T-helper 1 cell (primary cell): ENCODE measurements around the gene ZC2HC1B.

Source experiments
- DNase-seq, 5 donors: peaks; one replicate each; pipeline ENCODE4 v3.0.0-alpha.2; 2012 to 2020

The ZC2HC1B gene

DNA sequence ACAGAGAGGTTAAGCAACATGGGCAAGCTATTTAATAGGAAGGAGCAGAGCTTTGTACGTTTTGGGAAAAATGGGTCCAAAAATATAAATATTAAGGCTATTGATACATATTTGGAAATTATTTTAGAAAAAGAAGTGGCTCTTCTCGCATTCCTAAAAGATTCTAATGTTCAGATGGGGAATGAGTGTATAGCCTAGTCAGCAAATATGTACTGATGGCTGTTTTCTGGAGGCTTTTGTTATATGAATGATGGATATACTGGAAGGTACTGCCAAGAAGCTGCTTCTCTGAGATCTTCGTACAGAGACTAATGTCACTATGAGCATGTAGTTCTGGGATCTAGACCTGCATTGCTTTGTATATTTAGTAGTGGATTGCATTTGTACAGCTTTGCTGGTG lies 72.1 kb downstream of the ZC2HC1B start:
- no peak for DNase-seq

DNA sequence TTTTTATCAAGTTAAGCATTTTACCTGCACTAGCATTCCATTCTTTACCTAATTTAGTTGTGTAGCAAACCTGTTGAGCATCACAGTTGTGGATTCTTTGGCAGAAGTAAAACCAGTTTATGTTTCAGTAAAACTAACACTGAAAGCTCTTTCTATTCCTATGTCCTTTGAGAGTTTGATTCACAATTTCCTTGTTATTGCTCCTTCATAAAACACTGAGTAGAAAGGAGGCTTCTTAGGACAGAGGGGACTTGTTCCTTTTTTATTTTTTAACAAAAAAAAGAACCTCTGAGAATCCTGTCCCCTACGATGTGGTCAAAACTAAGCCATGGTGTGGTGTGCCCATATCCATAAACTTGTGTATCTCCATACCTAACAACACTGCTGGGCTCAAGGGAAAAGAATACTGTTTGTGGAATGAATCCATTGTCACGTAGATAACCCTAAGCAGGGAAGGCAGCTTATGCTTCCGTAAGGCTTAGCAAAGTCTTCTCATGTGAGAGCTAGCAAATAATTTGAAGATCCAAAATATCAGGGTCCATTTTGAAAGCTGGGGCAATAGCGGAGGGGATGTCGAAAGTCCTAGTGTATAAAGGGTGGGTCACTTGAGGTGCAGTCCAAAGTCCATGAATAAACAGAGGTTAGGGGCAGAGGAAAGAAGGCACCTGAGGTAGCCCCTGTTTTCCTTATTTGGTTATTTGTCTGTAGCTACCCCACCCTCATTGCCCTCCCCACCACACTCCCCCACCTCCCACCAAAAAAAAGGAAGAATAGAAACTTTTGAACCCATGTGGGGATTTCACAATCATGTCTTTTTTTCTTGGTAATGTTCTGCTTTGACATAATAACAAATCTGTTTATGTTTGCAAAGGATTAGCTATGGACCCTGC lies 72.7 kb downstream of the ZC2HC1B start:
- DNase-seq: no peak

DNA sequence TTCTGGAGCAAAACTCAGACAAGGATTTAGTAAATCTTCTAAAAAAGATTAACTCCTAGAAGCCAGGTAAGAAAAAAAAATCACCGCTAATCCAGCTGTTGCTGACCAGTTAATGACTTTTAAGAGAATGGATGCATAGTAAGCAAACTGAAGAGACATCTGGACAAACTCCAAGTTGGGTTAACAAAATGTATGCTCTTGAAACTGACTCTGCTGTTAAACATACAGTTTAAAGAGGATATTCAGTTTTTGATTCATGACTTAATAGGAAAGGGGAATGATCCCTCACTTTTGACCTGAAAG lies 73.3 kb downstream of the ZC2HC1B start:
- no peak for DNase-seq

DNA sequence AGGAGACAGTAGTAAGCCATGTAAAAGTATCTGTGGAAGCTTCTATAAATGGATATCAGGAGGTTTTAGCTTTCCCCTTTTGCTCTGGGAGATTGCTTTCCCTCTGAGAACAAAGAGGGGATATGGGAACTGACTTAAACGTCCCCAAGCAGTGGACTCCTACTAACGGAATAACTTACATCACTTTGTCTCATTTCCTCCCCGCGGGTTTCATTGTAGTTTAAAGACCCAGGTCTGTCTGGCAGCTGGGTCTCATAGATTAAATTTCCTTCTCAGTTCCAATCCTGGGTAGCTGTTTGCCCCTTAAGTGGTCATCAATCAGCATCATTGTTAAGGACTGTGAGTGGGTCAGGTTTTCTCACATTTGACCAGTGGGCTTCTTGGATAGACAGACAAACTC lies 75.1 kb downstream of the ZC2HC1B start:
- DNase-seq: no peak

DNA sequence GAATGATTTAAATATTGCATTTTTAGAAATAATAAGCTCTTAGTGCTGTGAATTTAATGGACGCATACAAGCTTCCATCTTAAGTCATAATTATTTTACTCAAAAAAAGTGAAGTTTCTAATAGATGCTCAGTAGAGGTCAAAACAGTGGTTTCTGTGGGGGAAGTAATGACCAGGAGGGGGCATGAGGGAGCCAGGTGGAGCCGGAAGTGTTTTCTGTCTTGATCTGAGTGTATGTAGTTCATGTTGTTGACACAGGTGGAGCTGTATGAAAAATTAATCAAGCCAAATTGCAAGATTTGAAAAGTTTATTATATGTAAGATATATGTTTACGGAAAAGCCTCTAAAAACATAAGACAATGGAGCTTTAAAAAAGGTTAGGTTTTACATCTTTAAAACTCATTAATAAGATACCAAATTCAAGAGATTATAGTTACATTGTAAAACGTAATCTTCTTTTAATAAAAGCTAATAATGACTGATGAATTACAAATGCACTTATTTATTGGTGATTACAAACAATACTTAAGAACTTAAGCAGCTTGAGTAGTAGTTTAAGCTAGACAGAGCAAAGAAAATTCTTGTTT lies 75.8 kb downstream of the ZC2HC1B start:
- DNase-seq: peak in 4 of 5 donors; percentile 17 to 58 (median 37)

DNA sequence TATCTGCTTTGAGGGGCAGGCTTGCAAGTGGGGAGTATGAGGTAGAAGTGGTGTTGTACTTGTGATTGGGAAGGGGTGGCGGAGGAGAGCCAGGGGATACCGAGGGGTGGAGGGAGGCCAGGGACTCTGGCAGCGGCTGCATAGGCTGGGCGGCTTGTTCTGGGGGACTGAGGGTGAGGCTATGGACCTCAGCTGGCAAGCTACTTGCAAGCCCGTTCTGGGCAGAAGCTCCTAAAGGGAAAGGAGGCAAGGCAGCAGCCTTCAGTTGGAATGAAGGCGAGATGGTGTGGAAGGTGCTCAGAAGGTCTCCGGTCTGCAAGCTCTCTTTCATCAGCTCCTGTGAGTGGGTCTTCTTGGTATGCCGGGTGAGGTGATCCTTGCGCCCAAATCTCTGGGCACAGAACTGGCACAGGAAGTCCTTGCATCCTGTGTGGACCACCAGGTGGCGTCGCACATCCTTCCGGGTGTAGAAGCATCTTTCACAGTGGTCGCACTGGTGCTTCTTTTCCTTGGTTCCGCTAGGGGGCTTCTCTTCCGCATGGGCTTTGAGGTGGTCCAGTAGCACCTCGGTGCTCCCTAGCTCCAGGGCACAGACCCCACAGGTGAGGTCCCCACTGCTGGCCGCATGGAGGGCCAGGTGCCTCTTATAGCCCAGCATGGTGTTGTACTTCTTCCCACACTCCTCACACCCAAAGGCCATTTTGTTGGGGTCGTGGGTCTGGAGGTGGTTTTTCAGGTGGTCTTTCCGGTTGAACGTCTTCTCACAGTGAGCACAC lies 77.8 kb downstream of the ZC2HC1B start:
- DNase-seq: peak in 4 of 5 donors; percentile 23 to 40 (median 34)

DNA sequence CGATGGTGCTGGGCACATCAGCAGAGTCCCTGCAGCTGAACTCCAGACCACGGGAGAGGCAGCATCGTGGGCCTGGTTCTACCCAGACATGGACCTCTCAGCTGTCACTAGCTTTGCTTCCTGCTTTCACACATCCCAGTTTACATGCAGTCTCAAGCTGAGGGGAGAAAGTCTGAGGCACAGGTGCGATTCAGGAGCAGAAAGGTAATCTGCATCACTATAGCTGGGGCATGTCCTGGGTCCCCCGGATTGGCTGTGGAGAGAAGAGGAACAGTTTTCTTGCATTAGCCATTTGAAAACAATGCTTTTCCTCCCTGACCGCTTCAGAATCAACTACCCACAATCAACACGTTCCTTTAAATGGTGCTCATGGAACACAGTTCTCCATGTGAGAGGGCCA lies 83.9 kb downstream of the ZC2HC1B start:
- no peak for DNase-seq

DNA sequence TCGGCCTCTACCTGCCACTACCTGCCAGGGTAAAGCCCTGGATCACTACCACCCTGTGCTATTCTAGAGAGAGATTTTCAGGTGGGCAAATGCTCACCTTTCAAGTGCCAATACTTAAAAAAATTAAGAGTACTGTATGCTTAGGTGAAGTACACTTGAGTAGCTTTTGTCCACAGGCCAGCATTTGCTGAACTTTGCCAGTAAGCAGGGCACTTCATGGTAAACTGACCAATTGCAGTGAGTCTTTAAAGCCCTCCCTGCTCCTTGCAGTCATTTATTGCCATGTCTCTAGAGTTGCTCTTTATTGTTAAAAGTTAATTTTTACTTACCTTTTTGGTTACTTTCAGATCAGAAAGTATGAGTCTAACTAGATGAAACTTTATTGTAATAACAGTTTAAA lies 85.3 kb downstream of the ZC2HC1B start:
- no peak for DNase-seq

DNA sequence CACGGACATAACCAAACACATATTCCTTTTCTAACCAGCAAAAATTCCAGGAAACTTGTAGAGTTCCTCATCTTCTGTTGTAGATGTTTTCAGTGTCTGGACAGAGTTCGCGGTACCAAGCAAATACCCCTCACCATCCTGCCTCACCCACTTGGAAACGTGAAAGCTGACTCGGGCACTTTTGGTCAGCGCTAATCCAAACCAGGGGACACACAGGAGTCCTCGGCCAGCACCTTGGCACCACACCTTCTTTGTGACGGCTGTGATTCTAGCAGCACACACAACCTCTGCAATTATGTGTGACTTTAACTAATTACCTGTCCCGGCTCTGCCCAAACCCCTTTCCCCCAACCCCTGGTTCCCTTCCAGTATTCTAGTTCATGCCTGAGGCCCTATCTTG lies 85.7 kb downstream of the ZC2HC1B start:
- no peak for DNase-seq

DNA sequence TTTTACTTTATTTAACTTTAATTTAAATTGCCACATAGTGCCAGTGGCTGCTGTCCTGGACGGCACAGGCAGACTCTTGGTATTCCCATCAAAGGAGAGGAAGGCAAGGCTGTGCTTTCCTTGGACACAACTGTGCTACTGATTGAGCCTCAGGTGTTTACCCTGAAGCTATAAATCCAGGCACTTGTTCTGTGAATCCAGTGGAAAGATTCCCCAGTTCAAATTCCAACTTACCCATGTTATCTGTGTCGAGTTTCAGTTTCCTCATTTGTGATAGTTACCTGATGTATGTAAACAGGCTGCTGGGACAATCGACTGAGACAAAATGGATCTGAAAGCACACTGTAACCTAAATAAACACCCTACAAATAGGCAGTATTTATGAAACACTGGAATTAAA lies 86.6 kb downstream of the ZC2HC1B start:
- DNase-seq: no peak

DNA sequence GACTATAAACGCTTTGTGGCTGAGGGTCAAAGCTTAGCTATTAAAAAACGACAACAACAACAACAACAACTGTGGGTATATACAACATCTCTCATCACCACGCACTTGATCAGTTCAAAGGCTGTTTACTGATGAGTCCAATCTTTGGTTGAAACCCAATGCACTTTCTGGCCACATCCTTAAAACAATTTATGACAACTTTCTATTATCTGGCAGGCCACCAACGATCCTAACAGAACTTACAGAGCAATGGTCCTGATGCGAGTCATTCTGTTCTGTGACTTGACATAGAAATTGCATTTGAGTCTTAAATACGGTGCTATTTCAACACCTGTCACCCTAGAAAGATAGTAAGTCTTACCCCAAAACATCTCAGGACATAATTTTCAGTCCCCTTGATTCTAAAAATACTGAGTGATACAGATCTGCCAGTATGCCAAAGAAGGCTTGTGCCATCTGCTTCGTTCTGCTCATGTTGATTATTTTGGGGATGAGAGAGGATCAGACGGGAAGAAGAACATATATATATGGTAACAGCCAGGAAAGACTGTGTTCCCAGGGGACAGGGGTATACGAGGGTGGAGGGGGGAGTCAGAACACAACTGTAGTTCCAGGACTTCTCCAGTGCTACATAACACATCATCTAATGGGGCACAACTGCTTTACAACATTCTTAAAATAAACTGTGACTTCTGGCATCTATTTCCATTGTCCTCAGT lies 87.9 kb downstream of the ZC2HC1B start:
- DNase-seq: no peak

DNA sequence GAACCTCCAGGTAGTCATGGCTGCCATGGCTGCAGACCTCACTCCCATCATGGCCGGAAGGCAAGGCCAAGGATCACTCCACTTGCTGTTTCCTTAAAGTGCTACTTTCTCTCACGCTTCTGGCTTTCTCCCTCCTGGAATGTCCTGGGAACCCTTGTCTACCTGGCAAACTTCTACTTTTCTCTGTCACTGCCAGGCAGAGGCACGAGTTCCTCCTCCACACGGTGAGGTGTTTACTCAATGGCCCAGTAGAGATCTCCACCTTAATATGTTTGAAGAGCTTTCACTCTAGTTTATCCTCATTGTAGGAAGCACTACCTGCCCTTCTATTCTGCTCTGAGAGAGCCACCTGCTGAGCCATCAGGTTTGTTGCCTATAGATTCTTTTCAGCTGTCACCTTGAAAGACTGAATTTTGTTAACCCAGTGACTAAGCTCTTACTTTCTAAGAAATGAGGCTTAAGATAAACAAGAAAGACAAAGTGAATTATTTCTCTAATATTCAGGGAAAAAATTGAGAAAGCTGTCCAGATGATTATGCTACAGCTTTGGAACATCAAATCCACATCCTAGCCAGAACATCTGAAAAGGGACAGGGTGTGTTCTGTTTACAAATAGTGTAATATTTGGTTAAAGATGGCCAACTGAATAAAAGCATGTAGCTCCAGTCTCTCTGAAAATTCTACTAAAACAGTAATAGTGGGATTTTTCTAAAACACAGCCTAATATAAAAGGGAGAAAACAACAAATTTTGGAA lies 88.8 kb downstream of the ZC2HC1B start:
- DNase-seq: no peak

DNA sequence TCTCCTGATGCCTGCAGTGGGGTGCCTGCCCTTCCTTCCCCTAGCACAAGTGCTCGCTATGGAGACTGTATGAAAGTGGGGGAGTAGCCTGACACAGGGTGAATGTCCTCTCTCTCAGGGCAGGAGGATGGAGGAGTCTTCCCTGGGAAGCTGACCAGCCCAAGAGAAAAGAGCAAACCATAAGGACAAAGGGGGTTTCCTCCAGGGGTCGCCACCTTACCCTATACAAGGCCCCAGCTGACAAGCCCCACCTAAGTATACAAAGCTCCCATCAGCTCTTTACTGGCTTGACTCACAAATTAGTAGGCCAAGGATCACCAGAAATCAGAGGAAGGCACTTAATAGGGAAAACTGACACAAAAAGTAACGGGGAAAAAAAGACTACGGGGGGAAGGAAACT lies 89.6 kb downstream of the ZC2HC1B start:
- no peak for DNase-seq

DNA sequence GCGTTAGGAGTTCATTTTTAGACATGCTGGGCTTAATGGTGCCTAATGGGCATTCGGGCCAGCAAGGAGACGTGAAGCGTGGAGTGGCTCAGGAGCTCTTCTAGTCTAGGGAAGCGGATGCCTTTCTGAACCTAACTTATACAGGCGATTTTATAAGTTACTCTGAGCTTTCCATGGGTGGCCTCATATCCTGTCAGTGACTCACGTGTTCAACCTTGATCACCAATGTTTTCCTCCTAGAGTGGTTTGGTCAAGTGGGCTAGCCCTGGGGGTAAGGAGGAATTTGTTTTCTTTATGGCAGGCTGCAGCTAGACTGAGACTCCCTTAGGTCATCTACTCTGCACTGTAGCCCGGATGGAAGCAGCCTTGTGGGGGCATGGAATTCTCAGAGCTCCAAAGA lies 91.7 kb downstream of the ZC2HC1B start:
- DNase-seq: no peak

DNA sequence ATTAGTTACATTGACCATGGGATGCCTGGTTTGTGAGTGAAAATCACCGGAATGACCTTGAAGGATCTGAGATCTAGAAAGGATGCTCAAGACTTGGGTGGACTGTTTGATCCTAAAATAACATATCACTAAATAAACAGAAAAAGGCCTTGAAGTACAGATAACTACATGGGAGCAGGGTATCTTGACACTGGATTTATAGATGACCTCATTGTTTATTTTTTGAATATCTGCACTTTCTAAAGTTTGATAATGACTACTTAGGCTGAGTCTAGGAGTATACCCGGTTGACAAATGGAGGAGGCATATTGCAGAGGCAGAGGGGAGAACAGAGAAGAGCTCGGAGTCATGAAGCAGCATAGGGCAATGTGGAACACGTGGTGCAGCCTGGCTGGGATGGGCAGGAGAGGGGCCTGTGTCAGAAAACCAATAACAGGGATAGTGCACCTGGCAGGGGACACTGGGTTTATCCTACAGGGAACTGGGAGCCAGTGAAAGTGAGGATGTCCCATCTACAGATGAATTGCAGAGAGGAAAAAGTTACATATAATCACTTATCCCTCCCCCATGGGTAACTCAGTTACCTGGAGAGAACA lies 93.5 kb downstream of the ZC2HC1B start:
- DNase-seq: no peak

DNA sequence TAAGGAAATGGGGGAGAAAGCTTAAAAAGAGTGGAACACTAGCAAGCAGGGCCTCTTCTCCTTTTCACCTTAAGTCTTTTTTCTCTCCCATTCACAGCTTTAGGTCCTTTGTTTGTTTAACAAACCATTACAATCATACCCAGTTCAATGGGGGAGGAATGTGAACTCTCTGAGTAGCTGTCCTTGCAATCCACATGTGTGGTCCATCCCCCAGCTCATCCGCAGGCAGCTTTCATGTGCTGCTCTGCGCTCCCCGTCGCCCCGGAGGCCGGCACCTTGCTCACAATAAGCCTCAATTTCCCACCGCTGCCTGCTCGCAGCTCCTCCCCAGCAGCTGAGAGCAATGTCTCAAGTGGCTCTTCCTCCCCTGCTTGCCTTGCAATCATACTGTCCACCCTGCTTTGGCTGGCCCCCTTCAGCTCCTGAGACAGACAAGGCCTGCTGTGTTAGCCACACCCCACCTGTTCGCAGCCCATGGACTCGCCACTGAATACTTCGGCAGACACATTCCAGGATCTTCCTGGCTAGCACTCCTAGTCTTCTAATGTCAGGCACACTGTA lies 94.6 kb downstream of the ZC2HC1B start:
- no peak for DNase-seq

DNA sequence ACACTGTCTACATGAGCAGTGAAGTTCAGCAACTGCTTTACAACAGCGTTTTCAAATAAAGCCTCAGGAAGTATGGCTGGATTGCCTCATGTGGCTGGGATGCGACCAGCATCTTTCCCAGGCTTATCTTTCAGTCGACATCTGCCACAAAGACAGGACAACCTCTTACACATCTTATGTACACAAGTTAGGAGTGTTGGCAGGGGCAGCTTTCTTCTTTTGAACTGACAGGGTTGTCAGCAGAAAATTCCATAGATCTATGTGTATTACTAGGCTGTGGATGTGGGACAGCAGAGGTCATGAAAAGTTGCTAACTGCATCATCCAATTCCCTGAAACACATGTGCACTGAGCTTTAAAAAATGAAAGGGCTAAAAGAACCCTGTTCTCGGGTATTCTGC lies 95.7 kb downstream of the ZC2HC1B start:
- no peak for DNase-seq

DNA sequence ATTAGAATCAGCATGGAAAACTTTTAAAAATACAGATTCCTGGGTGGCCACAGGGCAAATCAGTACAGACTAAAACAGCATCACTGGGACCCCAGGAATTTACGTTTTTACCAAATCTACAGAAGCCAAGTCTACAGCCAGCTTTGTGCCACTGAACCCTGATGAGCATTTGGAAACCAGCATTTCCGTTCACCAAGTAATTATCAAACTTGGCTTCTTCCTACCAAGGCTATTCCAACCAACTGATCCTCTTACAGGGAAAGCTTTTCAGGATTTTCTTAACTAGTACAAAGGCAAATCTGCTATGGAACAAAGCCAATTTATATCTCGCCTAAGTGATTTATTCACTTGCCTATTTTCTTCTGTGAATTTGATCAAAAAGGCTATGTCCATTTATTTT lies 96.8 kb downstream of the ZC2HC1B start:
- DNase-seq: no peak

DNA sequence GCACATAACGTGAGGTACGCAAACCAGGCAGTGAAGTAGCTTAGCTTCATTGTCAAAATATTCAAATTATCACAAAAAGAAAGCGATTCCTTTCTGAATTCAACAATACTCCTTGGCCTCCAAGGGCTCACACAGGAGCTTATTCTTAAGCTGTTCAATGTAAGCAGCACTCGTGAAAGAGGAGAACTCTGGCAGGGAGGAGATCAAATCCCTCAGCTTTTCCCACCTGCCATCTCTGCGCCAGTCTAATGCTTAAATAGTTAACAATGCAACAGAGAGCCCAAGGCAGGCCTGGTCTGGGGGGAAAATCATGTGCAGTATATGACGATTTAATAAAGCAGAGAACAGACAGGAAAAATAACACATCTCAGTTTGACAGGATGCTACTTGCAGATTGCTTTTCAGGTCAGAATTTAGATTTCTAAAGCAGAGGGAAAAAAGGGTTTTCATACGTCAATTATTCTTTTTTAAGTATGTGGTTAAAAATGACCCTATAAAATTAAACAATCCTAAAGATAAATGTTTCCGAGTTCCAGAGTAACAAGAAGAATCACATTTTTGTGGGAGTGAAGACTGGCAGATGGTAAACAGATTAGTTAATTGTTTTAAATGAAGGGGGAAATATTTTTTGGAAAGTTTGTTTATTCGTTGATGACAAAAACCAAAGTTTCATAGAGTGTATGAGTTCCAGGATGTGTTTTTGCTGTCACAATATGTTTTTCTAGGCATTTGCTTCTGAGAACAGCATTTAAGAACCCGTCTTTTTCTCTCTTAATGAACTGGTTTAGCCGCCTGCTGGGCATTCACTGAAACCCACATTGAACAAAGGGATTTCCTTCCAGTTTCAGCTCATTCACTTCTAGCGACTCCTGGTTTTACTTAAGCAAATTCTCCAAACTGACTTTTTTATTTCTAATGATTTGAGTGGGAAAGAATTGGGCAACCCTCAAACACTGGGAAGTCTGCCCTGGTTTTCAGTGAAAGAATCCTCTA lies 97.9 kb downstream of the ZC2HC1B start:
- no peak for DNase-seq

DNA sequence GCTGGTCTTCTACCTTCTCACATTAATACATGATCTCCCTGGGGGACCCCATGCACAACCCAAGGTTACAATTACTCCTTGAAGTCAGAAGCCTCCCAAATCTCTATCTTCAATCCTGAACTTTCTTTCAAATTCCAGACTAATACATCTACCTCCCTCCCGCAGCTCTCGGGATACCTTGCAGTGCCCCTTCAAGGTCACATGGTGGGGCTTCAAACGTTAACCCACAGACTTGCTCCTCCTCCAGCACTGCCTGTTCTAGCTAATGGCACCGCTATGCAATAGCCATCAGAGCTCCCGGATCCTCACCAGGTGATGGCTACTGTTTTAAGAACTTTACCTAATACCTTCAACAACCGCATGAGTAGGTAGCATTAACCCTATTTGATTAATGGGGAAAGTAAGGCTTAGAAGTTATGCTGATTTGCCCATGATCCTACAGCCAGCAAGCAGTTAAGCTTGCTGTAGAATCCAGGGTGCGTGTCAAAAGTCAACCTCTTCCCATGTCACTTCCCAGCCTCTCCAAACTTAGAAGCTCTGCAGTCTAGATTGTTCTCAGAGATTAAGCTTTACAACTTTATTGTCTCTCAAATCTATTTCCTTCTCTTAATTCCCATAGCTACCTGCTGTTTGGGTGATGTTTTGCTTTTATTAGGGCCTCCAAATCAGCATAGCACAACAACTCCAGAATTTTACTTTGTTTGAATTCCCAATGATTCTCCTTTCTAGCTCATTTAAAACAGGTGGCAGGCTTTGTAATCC lies 99.1 kb downstream of the ZC2HC1B start:
- no peak for DNase-seq
